Measurements from ENCODE around the gene HS3ST6.

GRCh38 chr16:1926271-1926670 is 8.1 kb upstream of the HS3ST6 start:
- TF ChIP-seq CTCF (conservative IDR thresholded peaks at IDR 0.05; ENCODE audit: low read depth, low read length) (no peak), EZH2phosphoT487 (IDR thresholded peaks at IDR 0.05; ENCODE audit: borderline replicate concordance, low read length) (no peak)
